HepG2 (cell line): ENCODE measurements around the gene COPS7B. TPM values are rescaled to one million over a fixed set of nuclear protein-coding genes. Genes with fewer than 3 reads are reported as not detected.

ENCODE experiments used
- GATAD1 ChIP-seq: IDR thresholded peaks from 2 replicates; pipeline ENCODE4 v1.6.1; 2016; ENCODE audit warnings: missing genetic modification reagents, missing compliant biosample characterization
- HNRNPUL1 ChIP-seq: fragments of 200-400 bp; formaldehyde crosslinking; IDR thresholded peaks from 2 replicates; pipeline ENCODE4 v1.6.1; 2017; ENCODE audit warnings: low read depth, mild to moderate bottlenecking, low read length, moderate library complexity
- JDP2 ChIP-seq: sonication (generic); formaldehyde crosslinking; IDR thresholded peaks from 2 replicates; pipeline ENCODE4 v1.8.1; 2022; ENCODE audit warnings: missing genetic modification reagents, borderline replicate concordance
- MBNL3 ChIP-seq: fragments of 250-450 bp; sonication (Bioruptor Pico); conservative IDR thresholded peaks from 2 replicates; pipeline ENCODE4 v1.8.0; 2022; ENCODE audit warnings: mild to moderate bottlenecking, inconsistent platforms
- MED8 ChIP-seq: sonication (generic); formaldehyde crosslinking; IDR thresholded peaks from 2 replicates; pipeline ENCODE4 v1.8.1; 2023; ENCODE audit warnings: mild to moderate bottlenecking, missing genetic modification reagents; ENCODE audit not compliant: insufficient replicate concordance
- NFIB ChIP-seq: sonication (generic); formaldehyde crosslinking; IDR thresholded peaks from 2 replicates; pipeline ENCODE4 v1.9.0; 2021; ENCODE audit warnings: missing genetic modification reagents, mild to moderate bottlenecking, borderline replicate concordance
- ZFP36L2 ChIP-seq: sonication (generic); formaldehyde crosslinking; IDR thresholded peaks from 2 replicates; pipeline ENCODE4 v1.4.0; 2020; ENCODE audit warnings: missing genetic modification reagents
- polyA plus RNA-seq, 8 experiments: library from polyadenylated mRNA; depleted of rRNA in 3 of 8; stranded (reverse) in 7 of 8; unstranded in 1 of 8; fragments of >200 nt; fragmentation: Illumina TruSeq in 4 of 8; extraction: Trizol in 4 of 8; gene quantifications; 2 replicates each; pipeline versions ENCODE4 v1.2.1 to v1.2.3, GENCODE V29; 2011 to 2016; ENCODE audit warnings: low read depth in 4 of 8, missing spikeins in 1 of 8, mixed read lengths in 1 of 8; ENCODE audit not compliant: insufficient read depth in 1 of 8
- total RNA-seq, 5 experiments: library from RNA; depleted of rRNA; stranded (reverse); fragments of >200 nt; fragmentation: Illumina TruSeq; extraction: Trizol; gene quantifications; 2 replicates each; pipeline ENCODE4 v1.2.3, GENCODE V29; 2016; ENCODE audit warnings: low read depth in 1 of 5
- TF ChIP-seq, protein P1 (sequence below): sonication (generic); formaldehyde crosslinking; IDR thresholded peaks from 2 replicates; pipeline ENCODE4 v1.5.0; 2020; ENCODE audit warnings: mild to moderate bottlenecking, missing genetic modification reagents, borderline replicate concordance
- TF ChIP-seq, protein P2 (sequence below): sonication (generic); formaldehyde crosslinking; IDR thresholded peaks from 2 replicates; pipeline ENCODE4 v1.4.0; 2020; ENCODE audit warnings: missing genetic modification reagents, borderline replicate concordance
- TF ChIP-seq, protein P3 (sequence below): sonication (generic); formaldehyde crosslinking; IDR thresholded peaks from 2 replicates; pipeline ENCODE4 v1.5.0; 2020; ENCODE audit warnings: missing genetic modification reagents
- TF ChIP-seq, protein P4 (sequence below): sonication (generic); formaldehyde crosslinking; IDR thresholded peaks from 2 replicates; pipeline ENCODE4 v1.8.1; 2023; ENCODE audit warnings: missing genetic modification reagents, mild to moderate bottlenecking, borderline replicate concordance
- TF ChIP-seq, protein P5 (sequence below), 2 experiments: sonication (generic) in 1 of 2; formaldehyde crosslinking in 1 of 2; IDR thresholded peaks; 2 replicates each; pipeline versions ENCODE4 v1.4.0 to v1.6.1; 2016 to 2020; ENCODE audit warnings: borderline replicate concordance in 1 of 2, low read depth in 1 of 2, mild to moderate bottlenecking in 1 of 2, missing genetic modification reagents in 1 of 2
- TF ChIP-seq, protein P6 (sequence below): sonication (generic); formaldehyde crosslinking; IDR thresholded peaks from 2 replicates; pipeline ENCODE4 v1.8.0; 2022; ENCODE audit warnings: missing genetic modification reagents, mild to moderate bottlenecking, moderate library complexity, borderline replicate concordance

The COPS7B gene
- total and polyA plus RNA-seq, 2 of the 13 experiments (the other 11 are each of a cell fraction or from before 2014, with no cell fraction given), result 30.6 to 62.7 TPM

DNA sequence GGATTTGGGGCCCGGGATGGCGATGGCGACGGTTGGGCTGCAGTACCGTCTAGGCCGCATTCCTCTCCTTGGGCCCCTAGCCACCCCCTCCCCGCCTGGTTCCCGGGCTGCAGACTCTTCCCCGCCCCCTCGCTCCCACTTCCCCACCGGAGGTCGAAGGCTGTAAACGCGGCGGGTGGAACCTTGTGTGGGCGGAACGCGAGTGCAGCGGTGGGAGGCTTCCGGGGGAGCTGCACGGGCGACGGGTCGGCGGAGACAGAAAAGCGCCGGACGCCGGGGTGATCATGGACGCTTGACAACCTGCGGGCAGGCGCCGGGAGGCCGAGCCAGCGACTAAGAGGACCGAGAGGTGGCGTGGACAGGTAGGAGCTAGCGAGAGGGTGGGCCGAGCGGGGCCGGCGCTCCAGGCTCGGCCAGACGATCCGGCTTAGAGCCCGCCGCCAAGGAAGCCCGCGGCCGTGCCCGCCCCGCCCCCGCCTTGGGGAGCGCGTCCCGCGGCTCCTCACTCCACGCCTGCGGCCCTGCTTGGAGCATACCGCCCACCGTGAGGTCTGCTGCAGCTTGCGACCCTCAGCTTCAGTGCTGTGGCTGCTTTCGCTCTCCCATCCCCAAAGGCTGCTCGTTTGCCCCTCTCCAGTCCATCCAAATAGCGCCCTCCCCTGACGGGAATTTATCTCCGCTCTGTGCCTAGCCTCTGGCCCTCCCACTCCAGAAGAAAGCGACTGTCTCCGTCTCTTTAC is at the start of gene COPS7B (continued):
- TF ChIP-seq, protein P1, sequence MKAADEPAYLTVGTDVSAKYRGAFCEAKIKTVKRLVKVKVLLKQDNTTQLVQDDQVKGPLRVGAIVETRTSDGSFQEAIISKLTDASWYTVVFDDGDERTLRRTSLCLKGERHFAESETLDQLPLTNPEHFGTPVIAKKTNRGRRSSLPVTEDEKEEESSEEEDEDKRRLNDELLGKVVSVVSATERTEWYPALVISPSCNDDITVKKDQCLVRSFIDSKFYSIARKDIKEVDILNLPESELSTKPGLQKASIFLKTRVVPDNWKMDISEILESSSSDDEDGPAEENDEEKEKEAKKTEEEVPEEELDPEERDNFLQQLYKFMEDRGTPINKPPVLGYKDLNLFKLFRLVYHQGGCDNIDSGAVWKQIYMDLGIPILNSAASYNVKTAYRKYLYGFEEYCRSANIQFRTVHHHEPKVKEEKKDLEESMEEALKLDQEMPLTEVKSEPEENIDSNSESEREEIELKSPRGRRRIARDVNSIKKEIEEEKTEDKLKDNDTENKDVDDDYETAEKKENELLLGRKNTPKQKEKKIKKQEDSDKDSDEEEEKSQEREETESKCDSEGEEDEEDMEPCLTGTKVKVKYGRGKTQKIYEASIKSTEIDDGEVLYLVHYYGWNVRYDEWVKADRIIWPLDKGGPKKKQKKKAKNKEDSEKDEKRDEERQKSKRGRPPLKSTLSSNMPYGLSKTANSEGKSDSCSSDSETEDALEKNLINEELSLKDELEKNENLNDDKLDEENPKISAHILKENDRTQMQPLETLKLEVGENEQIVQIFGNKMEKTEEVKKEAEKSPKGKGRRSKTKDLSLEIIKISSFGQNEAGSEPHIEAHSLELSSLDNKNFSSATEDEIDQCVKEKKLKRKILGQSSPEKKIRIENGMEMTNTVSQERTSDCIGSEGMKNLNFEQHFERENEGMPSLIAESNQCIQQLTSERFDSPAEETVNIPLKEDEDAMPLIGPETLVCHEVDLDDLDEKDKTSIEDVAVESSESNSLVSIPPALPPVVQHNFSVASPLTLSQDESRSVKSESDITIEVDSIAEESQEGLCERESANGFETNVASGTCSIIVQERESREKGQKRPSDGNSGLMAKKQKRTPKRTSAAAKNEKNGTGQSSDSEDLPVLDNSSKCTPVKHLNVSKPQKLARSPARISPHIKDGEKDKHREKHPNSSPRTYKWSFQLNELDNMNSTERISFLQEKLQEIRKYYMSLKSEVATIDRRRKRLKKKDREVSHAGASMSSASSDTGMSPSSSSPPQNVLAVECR (CRISPR knock-in tag), result peak; percentile 99
- TF ChIP-seq, protein P2, sequence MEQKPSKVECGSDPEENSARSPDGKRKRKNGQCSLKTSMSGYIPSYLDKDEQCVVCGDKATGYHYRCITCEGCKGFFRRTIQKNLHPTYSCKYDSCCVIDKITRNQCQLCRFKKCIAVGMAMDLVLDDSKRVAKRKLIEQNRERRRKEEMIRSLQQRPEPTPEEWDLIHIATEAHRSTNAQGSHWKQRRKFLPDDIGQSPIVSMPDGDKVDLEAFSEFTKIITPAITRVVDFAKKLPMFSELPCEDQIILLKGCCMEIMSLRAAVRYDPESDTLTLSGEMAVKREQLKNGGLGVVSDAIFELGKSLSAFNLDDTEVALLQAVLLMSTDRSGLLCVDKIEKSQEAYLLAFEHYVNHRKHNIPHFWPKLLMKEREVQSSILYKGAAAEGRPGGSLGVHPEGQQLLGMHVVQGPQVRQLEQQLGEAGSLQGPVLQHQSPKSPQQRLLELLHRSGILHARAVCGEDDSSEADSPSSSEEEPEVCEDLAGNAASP, result peak; percentile 89
- TF ChIP-seq MED8 (CRISPR knock-in tag) (peak; percentile 97), MBNL3 (CRISPR knock-in tag) (0 out of 2 replicates have a peak, but pooled peaks have one; percentile 18), NFIB (no peak), HNRNPUL1 (peak; percentile 97), GATAD1 (CRISPR knock-in tag) (peak; percentile 100), ZFP36L2 (CRISPR knock-in tag) (no peak), JDP2 (CRISPR knock-in tag) (no peak)
- TF ChIP-seq, protein P3, sequence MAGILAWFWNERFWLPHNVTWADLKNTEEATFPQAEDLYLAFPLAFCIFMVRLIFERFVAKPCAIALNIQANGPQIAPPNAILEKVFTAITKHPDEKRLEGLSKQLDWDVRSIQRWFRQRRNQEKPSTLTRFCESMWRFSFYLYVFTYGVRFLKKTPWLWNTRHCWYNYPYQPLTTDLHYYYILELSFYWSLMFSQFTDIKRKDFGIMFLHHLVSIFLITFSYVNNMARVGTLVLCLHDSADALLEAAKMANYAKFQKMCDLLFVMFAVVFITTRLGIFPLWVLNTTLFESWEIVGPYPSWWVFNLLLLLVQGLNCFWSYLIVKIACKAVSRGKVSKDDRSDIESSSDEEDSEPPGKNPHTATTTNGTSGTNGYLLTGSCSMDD (CRISPR knock-in tag), result no peak
- TF ChIP-seq, protein P4, sequence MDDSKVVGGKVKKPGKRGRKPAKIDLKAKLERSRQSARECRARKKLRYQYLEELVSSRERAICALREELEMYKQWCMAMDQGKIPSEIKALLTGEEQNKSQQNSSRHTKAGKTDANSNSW, result peak; percentile 25; the same call in 1 of the 2 replicates
- TF ChIP-seq, protein P5, sequence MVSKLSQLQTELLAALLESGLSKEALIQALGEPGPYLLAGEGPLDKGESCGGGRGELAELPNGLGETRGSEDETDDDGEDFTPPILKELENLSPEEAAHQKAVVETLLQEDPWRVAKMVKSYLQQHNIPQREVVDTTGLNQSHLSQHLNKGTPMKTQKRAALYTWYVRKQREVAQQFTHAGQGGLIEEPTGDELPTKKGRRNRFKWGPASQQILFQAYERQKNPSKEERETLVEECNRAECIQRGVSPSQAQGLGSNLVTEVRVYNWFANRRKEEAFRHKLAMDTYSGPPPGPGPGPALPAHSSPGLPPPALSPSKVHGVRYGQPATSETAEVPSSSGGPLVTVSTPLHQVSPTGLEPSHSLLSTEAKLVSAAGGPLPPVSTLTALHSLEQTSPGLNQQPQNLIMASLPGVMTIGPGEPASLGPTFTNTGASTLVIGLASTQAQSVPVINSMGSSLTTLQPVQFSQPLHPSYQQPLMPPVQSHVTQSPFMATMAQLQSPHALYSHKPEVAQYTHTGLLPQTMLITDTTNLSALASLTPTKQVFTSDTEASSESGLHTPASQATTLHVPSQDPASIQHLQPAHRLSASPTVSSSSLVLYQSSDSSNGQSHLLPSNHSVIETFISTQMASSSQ (IDR thresholded peaks at IDR 0.05; ENCODE audit: low read depth), result no peak
- TF ChIP-seq, protein P5 (CRISPR knock-in tag; IDR thresholded peaks at IDR 0.05; ENCODE audit: borderline replicate concordance), result peak; percentile 93
- TF ChIP-seq, protein P6, sequence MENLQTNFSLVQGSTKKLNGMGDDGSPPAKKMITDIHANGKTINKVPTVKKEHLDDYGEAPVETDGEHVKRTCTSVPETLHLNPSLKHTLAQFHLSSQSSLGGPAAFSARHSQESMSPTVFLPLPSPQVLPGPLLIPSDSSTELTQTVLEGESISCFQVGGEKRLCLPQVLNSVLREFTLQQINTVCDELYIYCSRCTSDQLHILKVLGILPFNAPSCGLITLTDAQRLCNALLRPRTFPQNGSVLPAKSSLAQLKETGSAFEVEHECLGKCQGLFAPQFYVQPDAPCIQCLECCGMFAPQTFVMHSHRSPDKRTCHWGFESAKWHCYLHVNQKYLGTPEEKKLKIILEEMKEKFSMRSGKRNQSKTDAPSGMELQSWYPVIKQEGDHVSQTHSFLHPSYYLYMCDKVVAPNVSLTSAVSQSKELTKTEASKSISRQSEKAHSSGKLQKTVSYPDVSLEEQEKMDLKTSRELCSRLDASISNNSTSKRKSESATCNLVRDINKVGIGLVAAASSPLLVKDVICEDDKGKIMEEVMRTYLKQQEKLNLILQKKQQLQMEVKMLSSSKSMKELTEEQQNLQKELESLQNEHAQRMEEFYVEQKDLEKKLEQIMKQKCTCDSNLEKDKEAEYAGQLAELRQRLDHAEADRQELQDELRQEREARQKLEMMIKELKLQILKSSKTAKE, result peak; percentile 74; the same call in 1 of the 2 replicates
